ENCODE data around the gene MYL7.
A peak's percentile ranks its signal among the peaks of the same experiment; 100 is the strongest.
"Not testable (repeated sequence)": the region's sequence is repeated elsewhere in the genome, so short reads cannot be mapped to it uniquely, and the experiment has no call there.

MYL7 gene

DNA sequence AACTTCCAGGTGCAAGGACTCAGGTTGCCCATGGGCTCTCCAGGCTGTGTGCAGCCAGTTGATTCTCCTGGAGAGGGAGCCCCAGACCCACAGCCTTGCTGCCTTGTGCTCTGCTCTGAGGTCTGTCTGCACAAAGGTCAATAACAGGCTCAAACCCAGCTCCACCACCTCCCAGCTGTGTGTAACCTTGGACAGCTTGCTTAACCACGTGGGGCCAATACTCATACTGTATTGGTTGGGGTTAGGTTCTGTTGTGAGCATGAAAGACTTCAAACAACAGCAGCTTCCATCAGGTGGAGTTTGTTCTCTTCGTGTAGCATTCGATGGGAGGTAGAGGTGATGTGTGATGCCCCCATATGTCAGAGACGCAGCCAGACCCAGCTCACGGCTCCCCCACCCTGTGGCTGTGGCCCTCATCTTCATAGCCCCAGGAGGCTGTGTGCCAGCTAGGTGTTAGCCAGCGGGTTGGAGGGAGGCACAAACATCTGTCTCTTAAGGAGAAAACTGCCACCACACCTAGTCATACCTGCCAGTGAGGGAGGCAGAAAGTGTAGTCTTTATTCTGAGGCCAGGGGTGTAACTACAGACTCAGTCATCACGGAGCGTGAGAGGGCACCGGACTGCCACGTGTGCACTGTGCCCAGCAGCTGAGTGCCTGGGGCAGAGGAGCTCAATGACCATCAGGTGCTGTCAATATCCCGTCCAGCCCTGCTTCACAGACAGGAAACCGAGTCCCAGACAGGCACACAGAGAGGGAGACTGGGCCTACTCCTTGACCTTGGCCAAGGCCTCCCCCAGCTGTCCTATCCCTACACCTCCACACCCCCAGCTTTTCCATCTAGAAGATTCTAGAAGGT is 9.7 kb downstream of the MYL7 start:
- DNase-seq: peak in 1 of 4 experiments; percentile 22

- DNase-seq: no peak
These were observed 12.2 kb downstream of the MYL7 start for GRCh38 chr7:44128721-44129582.

DNA sequence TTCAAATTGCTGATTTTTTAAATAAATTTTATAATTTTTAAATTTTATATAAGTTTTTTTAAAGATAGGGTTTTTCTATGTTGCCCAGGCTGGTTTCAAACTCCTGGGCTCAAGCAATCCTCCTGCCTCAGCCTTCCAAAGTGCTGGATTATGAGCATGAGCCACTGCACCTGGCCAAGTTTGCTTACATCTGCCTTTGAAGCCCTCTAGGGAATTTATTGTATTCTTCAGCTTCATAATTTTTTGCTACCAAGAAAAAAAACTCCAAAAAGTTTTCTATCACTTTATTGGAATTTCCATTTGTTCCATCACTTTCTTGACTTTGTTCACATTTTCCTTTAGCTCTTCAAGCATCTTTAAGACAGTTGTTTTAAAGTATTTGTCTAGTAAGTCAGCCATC is 14.0 kb downstream of the MYL7 start:
- DNase-seq: no peak

- not testable (repeated sequence) for DNase-seq
These were observed 14.6 kb downstream of the MYL7 start for GRCh38 chr7:44126574-44126973.

GRCh38 chr7:44124822-44125202 is 16.3 kb downstream of the MYL7 start:
- DNase-seq: no peak

DNA sequence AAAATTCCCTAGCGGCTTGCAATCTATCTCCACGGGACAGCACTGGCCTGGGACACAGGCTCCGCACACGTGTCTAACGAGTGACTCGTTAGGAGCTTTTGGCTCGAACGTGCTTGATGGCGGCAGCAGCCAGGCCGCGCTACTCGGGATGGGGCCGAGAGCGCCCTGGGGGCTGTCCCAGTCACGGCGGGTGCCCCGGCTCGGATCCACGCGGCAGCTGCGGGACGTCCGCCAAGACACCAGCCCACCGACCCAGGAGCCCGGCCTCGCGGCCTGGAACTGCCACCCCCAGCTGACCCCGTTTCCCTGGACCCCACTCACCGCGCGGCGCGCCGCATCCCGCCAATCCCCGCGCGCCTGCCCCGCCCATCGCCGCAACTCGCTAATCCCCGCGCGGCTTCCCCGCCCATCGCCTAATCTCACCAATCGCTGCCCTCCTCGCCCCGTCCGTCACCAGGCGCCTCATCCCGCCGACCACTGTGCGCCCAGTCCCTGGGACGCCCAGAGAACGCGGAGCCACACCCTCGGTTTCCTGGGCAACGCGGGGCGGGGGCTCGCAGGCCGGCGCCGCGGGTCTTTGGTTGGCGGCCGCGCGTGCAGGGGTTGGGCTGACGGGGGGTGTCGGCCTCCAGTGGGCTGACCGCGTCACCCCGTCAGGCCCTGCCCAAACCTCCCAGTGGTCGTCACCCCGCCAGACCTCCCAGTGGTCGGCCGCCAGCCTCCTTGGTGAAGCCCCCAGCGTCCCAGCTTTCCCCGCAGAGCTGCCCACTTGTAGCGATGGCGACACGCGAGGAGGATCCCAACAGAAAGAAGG is 17.7 kb downstream of the MYL7 start, which contains the start of gene POLD2:
Gene POLD2, minus strand, starts transcription at position 359 of the 814 bp plus-strand sequence. CDS start 1,495 bp downstream, outside the sequence.
- DNase-seq: peak; percentile 95 to 98 (median 98)

DNA sequence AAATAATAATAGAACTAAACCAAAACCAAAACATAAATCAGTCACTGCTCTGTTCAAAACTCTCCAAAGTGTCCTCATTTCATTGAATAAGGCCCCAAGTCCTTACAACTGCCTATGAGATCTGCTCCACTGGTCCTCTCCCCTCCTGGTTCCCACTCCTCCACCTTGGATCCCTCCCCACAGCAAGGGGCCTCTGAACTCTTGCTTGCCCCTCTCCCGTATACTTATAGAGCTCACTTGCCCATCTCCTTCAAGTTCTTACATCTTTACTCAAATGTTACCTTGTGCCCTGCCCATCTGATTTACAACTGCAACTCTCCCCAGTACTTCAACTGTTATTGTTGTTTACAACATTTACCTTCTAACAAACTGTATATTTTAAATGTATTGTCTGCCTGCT is 18.6 kb downstream of the MYL7 start:
- no peak for DNase-seq

GRCh38 chr7:44121761-44122420 is 19.2 kb downstream of the MYL7 start:
- no peak for DNase-seq

GRCh38 chr7:44120395-44120794 is 20.7 kb downstream of the MYL7 start:
- DNase-seq: no peak

DNA sequence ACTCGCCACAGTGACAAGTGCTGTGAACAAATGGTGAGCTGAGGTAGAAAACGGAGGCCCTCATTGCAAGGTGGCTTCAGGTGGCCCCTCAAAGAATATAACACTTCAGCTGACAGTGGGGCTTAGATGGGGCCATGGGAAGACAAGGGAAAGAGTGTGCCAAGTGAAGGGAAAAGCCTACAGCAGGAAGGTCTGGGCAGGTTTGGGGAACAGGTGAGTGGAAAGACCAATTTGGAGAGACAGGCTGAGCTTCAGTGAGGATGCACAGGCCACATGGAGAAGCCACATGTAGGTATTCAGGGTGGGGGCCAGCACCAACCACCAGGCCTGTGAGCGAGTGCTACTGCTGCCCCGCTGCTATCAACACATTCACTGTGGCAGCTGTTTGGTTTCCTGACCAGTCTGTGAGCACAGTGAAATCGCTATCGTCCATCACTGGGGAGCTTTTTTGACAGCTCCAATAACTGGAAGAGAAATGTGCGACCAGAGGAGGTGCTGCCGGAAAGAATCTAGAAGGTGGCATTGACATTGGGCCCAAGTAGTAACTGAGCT is 21.2 kb downstream of the MYL7 start:
- DNase-seq: no peak

DNA sequence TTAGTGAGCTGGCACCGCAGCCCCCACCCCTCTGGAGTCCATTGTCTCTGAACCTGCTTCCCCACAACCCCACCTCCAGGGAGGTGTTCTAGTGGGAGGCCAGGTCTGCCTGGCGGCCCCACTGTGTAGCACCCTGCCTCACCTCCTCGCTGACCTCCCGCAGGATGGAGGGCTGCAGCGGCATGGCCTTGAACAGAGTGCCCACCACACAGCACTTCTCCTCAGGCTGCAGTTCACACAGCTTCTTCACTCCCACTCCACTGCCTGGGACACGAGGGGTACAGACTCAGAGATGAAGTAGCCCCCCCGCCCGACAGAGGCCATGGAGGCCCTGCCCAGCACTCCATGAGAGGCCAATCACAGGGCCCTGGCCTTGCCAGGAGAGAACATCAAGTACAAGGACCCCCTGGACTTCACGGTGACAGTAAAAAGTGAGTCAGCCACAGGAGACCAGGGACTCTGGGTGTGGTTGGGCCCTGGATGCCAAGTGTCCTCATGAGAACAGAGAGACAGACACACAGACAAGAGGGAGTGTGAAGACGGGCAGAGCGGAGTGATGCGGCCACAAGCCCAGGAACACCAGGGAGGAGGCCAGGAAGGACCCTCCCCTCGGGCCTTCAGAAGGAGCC is 23.2 kb downstream of the MYL7 start:
- DNase-seq: no peak

- DNase-seq: no peak
These were observed 24.1 kb downstream of the MYL7 start for GRCh38 chr7:44116789-44117666.

DNA sequence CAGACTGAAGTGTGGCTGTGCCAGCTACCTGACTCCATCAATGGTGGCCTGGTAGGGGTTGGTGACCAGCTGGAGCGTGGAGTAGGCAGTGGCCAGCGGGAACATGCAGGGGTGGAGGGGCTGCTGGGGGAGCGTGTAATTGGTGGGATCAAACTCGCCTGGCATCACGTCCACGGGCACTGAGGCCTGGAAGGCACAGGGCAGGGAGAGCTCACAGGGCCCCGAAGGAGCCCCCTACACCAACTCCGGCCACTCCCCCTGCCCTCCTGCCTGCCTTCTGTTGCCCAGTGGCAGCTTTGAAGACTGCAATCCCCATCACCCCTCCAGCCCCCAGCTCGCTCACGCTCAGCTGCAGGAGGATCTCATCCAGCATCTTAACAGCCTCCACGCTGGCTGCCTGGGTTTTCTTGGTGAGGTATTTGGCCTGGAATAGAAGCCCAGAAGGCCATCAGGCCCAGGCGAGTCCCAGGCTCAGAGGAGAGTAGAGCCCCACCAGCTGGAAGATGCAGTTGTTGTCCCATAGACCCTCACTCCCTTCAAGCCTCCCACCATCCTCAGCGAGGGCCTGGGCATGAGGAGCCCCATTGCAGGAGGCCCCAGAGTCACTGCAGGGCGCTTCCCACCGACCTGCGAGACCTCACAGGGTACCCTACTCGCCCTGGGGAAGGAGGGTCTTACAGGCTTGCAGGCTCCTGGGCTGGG is 24.9 kb downstream of the MYL7 start:
- DNase-seq: no peak

DNA sequence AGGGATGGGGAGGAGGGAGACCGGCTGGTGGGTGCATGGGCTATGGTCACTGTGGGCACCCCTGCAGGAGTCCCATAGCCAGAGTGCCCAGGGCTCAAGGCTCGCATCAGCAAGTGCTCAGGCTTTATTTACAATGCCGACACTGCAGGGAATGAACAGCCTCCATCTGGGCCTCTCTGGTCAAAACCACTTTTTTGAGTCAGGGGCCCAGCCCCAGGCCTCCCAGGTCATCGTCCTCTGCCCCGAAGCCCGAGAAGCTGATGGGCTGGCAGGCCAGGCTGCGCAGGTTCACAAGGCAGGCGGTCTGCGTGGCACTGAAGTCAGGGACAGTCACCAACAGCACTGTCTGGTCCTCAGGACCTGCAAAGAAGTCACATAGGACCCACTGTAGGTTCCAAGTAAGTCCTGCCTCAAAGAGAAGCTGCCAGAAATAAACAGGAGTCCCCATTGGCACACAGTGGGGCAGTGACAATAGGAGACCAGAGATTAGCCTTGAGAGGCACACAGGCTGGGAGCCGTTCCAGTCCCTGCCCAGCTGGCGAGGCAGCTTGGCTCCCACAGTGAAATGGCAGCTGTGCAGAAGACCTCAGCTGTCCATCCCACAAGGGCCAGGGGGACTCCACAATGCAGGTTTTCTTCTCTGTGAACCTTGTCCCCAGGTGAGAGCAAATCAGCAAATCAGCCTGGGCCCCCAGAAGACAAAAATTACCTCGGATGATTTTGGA is 26.4 kb downstream of the MYL7 start:
- no peak for DNase-seq

DNA sequence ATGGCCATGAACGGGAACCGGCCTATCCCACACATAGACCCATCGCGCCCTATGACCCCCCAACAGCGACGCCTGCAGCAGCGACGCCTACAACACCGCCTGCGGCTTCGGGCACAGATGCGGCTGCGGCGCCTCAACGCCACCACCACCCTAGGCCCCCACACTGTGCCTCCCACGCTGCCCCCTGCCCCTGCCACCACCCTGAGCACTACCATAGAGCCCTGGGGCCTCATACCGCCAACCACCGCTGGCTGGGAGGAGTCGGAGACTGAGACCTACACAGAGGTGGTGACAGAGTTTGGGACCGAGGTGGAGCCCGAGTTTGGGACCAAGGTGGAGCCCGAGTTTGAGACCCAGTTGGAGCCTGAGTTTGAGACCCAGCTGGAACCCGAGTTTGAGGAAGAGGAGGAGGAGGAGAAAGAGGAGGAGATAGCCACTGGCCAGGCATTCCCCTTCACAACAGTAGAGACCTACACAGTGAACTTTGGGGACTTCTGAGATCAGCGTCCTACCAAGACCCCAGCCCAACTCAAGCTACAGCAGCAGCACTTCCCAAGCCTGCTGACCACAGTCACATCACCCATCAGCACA is 27.3 kb downstream of the MYL7 start:
- DNase-seq: no peak

GRCh38 chr7:44112997-44113763 is 28.0 kb downstream of the MYL7 start:
- no peak for DNase-seq

- no peak for DNase-seq
These were observed 28.7 kb downstream of the MYL7 start for GRCh38 chr7:44112231-44112996.
